Measurements from ENCODE around the gene BEST2.

BEST2 gene

DNA sequence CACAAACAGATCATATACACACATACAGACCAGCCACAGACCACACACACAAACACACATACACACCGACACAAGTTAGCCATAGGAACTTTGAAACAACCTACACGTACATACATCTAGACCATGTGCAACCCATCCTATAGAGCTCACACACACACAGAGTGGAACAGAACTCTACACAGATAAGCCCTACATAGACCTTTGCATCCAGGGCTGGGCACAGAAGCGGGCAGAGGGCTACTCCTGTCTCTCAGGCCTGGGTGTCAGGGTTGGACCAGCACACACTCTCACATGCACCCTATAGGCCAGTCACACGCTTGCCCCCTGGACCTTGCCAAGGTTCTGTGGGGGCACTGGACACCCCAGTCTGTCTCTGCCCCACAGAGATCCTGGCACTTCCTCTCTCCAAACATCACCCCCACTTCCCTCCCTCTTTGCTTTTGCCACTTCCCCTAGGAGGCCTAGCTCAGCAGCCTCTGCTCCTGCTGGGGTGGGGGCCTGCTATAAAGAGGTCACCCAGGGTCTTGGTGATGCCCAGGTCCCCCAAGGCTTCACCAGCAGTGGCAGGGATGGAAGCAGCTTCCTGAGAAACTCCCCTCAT, 33.9 kb downstream of the BEST2 start:
- CTCF ChIA-PET, result interaction anchor here (0.9 to 1.1 kb wide), 2 partner anchors 9 to 11 kb away, joined by 4 to 10 read pairs; no protein-coding TSS in a partner anchor
- peaks cover 28 to 86% (median 86%) of the 10 kb centered on the region in 4 experiments for H3K4me1 ChIP-seq (ENCODE audit: control extremely low read depth in 1 of 4, control insufficient read depth in 4 of 4, insufficient read depth in 4 of 4, low read length in 3 of 4)
- H3K36me3 ChIP-seq (ENCODE audit: control insufficient read depth in 4 of 4, insufficient read depth in 4 of 4, low read length in 3 of 4), result no peaks in the 10 kb centered on the region
- H3K27me3 ChIP-seq (replicated peaks in 2 of 5; ENCODE audit: control insufficient read depth in 4 of 5, insufficient read depth in 5 of 5, low read length in 4 of 5), result no peaks in the 10 kb centered on the region
- peak in 2 of 3 donors; percentile 63 to 68 for DNase-seq
- peak overlapping the region; percentile 75 to 85 for H3K27ac ChIP-seq (ENCODE audit: insufficient read depth in 1 of 2, low read depth in 1 of 2, low read length in 2 of 2, poor library complexity in 1 of 2, severe bottlenecking in 2 of 2)
- H3K9me3 ChIP-seq (ENCODE audit: control extremely low read depth in 1 of 5, control insufficient read depth in 4 of 5, insufficient read depth in 2 of 5, low read depth in 1 of 5, low read length in 4 of 5), result no peaks in the 10 kb centered on the region
- POLR2A ChIA-PET, result interaction anchor here (0.7 to 12.0 kb wide), 3 partner anchors 7 to 99 kb away, joined by 3 to 198 read pairs (median 79); partner anchors contain the start of genes HOOK2 and JUNB
- H3K4me3 ChIP-seq (ENCODE audit: control insufficient read depth in 1 of 7, extremely low read depth in 1 of 7, insufficient read depth in 4 of 7, low read depth in 2 of 7, low read length in 6 of 7), result peak overlapping the region in 4 of 7 experiments; percentile 40 to 57 (median 51)
- 55% methylated on average over 4 of the region's 4 CpGs for WGBS (ENCODE audit: insufficient coverage)

GRCh38 chr19:12786141-12786870, 34.7 kb downstream of the BEST2 start:
- CTCF ChIA-PET, result interaction anchor here (0.9 to 3.5 kb wide), 3 partner anchors 9 to 10 kb away, joined by 4 to 47 read pairs (median 10); no protein-coding TSS in a partner anchor

GRCh38 chr19:12786952-12787351, 35.4 kb downstream of the BEST2 start:
- ChIA-PET POLR2A (interaction anchor here (12.0 kb wide), 1 partner anchor 11 kb away, joined by 198 read pairs; the partner anchor contains the start of gene HOOK2), CTCF (interaction anchor here (1.7 to 3.5 kb wide), 2 partner anchors 9 to 10 kb away, joined by 10 to 47 read pairs; no protein-coding TSS in a partner anchor)
- peaks cover 29 to 87% (median 85%) of the 10 kb centered on the region in 4 experiments for H3K4me1 ChIP-seq (ENCODE audit: control extremely low read depth in 1 of 4, control insufficient read depth in 4 of 4, insufficient read depth in 4 of 4, low read length in 3 of 4)
- no peaks in the 10 kb centered on the region for H3K9me3 ChIP-seq (ENCODE audit: control extremely low read depth in 1 of 5, control insufficient read depth in 4 of 5, insufficient read depth in 2 of 5, low read depth in 1 of 5, low read length in 4 of 5)
- peak overlapping the region; percentile 75 to 85 for H3K27ac ChIP-seq (ENCODE audit: insufficient read depth in 1 of 2, low read depth in 1 of 2, low read length in 2 of 2, poor library complexity in 1 of 2, severe bottlenecking in 2 of 2)
- WGBS (ENCODE audit: insufficient coverage), result 100% methylated on average over 3 of the region's 3 CpGs
- H3K27me3 ChIP-seq (replicated peaks in 2 of 5; ENCODE audit: control insufficient read depth in 4 of 5, insufficient read depth in 5 of 5, low read length in 4 of 5), result no peaks in the 10 kb centered on the region
- H3K36me3 ChIP-seq (ENCODE audit: control insufficient read depth in 4 of 4, insufficient read depth in 4 of 4, low read length in 3 of 4), result no peaks in the 10 kb centered on the region
- DNase-seq, result no peak
- peak overlapping the region in 1 of 7 experiments; percentile 57 for H3K4me3 ChIP-seq (ENCODE audit: control insufficient read depth in 1 of 7, extremely low read depth in 1 of 7, insufficient read depth in 4 of 7, low read depth in 2 of 7, low read length in 6 of 7)

More at GRCh38 chr19:12786141-12786870, 34.7 kb downstream of the BEST2 start:
- 14% methylated on average over 10 of the region's 18 CpGs for WGBS (ENCODE audit: insufficient coverage)
- Histone ChIP-seq H3K4me1 (ENCODE audit: control extremely low read depth in 1 of 4, control insufficient read depth in 4 of 4, insufficient read depth in 4 of 4, low read length in 3 of 4) (peaks cover 29 to 93% (median 91%) of the 10 kb centered on the region in 4 experiments), H3K27me3 (replicated peaks in 2 of 5; ENCODE audit: control insufficient read depth in 4 of 5, insufficient read depth in 5 of 5, low read length in 4 of 5) (no peaks in the 10 kb centered on the region), H3K4me3 (ENCODE audit: control insufficient read depth in 1 of 7, extremely low read depth in 1 of 7, insufficient read depth in 4 of 7, low read depth in 2 of 7, low read length in 6 of 7) (peak overlapping the region in 4 of 7 experiments; percentile 40 to 57 (median 51)), H3K36me3 (ENCODE audit: control insufficient read depth in 4 of 4, insufficient read depth in 4 of 4, low read length in 3 of 4) (no peaks in the 10 kb centered on the region), H3K9me3 (ENCODE audit: control extremely low read depth in 1 of 5, control insufficient read depth in 4 of 5, insufficient read depth in 2 of 5, low read depth in 1 of 5, low read length in 4 of 5) (no peaks in the 10 kb centered on the region), H3K27ac (ENCODE audit: insufficient read depth in 1 of 2, low read depth in 1 of 2, low read length in 2 of 2, poor library complexity in 1 of 2, severe bottlenecking in 2 of 2) (peak overlapping the region; percentile 75 to 85)
- DNase-seq, result peak in 2 of 3 donors; percentile 79 to 85
- POLR2A ChIA-PET, result interaction anchor here (0.7 to 12.0 kb wide), 2 partner anchors 10 to 99 kb away, joined by 3 to 198 read pairs; partner anchors contain the start of gene HOOK2

DNA sequence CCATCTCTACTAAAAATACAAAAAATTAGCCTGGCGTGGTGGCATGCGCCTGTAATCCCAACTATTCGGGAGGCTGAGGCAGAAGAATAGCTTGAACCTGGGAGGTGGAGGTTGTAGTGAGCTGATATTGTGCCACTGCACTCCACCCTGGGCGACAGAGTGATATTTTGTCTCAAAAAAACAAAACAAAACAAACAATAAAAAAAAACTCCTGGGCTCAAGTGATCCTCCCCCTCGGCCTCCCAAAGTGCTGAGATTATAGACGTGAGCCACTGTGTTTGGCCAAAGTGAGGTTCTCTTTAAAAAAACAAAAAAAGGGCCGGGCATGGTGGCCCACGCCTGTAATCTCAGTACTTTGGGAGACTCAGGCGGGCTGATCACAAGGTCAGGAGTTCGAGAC, 35.9 kb downstream of the BEST2 start:
- CTCF ChIA-PET, result interaction anchor here (1.1 to 3.5 kb wide), 3 partner anchors 10 to 21 kb away, joined by 3 to 47 read pairs (median 10); no protein-coding TSS in a partner anchor
- Histone ChIP-seq H3K4me1 (ENCODE audit: control extremely low read depth in 1 of 4, control insufficient read depth in 4 of 4, insufficient read depth in 4 of 4, low read length in 3 of 4) (peaks cover 29 to 82% (median 80%) of the 10 kb centered on the region in 4 experiments), H3K4me3 (ENCODE audit: control insufficient read depth in 1 of 7, extremely low read depth in 1 of 7, insufficient read depth in 4 of 7, low read depth in 2 of 7, low read length in 6 of 7) (no peak overlapping the region), H3K27ac (ENCODE audit: insufficient read depth in 1 of 2, low read depth in 1 of 2, low read length in 2 of 2, poor library complexity in 1 of 2, severe bottlenecking in 2 of 2) (peak overlapping the region in 1 of 2 experiments; percentile 85), H3K9me3 (ENCODE audit: control extremely low read depth in 1 of 5, control insufficient read depth in 4 of 5, insufficient read depth in 2 of 5, low read depth in 1 of 5, low read length in 4 of 5) (no peaks in the 10 kb centered on the region), H3K27me3 (replicated peaks in 2 of 5; ENCODE audit: control insufficient read depth in 4 of 5, insufficient read depth in 5 of 5, low read length in 4 of 5) (no peaks in the 10 kb centered on the region), H3K36me3 (ENCODE audit: control insufficient read depth in 4 of 4, insufficient read depth in 4 of 4, low read length in 3 of 4) (no peaks in the 10 kb centered on the region)
- POLR2A ChIA-PET, result interaction anchor here (12.0 kb wide), 1 partner anchor 12 kb away, joined by 198 read pairs; the partner anchor contains the start of gene HOOK2
- WGBS (ENCODE audit: insufficient coverage), result 94% methylated on average over 7 of the region's 10 CpGs
- no peak for DNase-seq

DNA sequence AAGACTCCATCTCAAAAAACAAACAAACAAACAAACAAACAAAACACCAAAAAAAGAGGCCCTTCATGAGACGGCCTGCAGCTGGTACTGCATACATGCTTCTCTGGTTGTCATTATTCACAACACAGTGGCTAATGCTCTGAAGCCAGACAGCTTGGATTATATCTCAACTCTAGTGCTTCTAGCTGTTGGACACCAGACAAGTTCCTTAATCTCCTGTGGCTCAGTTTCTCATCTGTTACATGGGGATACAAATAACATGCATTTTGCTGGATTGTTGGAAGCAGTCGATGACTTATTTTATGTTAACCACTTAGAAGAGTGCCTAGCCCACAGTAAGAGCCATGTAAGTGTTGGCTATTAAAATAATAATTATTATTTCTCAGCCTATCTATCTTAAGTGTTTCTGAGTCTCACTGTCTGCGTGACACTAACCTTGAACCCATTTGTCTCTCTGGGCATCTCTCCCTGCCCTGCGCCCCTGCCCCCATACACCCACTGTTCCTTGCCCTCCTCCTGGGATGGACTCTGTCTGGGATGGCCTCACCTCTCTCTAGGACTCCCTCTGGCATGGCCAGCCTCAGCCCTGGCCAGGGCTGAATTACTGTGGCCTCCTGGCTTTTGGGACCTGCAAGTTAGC, 36.6 kb downstream of the BEST2 start:
- WGBS (ENCODE audit: insufficient coverage), result 93% methylated on average over 4 of the region's 4 CpGs
- no peak for DNase-seq
- peaks cover 29 to 80% (median 73%) of the 10 kb centered on the region in 4 experiments for H3K4me1 ChIP-seq (ENCODE audit: control extremely low read depth in 1 of 4, control insufficient read depth in 4 of 4, insufficient read depth in 4 of 4, low read length in 3 of 4)
- no peaks in the 10 kb centered on the region for H3K27me3 ChIP-seq (replicated peaks in 2 of 5; ENCODE audit: control insufficient read depth in 4 of 5, insufficient read depth in 5 of 5, low read length in 4 of 5)
- peak overlapping the region in 6 of 7 experiments; percentile 36 to 99 (median 82) for H3K4me3 ChIP-seq (ENCODE audit: control insufficient read depth in 1 of 7, extremely low read depth in 1 of 7, insufficient read depth in 4 of 7, low read depth in 2 of 7, low read length in 6 of 7)
- H3K36me3 ChIP-seq (ENCODE audit: control insufficient read depth in 4 of 4, insufficient read depth in 4 of 4, low read length in 3 of 4), result no peaks in the 10 kb centered on the region
- ChIA-PET POLR2A (interaction anchor here (12.0 kb wide), 1 partner anchor 12 kb away, joined by 198 read pairs; the partner anchor contains the start of gene HOOK2), CTCF (interaction anchor here (1.1 to 3.5 kb wide), 3 partner anchors 9 to 22 kb away, joined by 3 to 47 read pairs (median 10); no protein-coding TSS in a partner anchor)
- no peaks in the 10 kb centered on the region for H3K9me3 ChIP-seq (ENCODE audit: control extremely low read depth in 1 of 5, control insufficient read depth in 4 of 5, insufficient read depth in 2 of 5, low read depth in 1 of 5, low read length in 4 of 5)
- peak overlapping the region; percentile 79 to 96 for H3K27ac ChIP-seq (ENCODE audit: insufficient read depth in 1 of 2, low read depth in 1 of 2, low read length in 2 of 2, poor library complexity in 1 of 2, severe bottlenecking in 2 of 2)

DNA sequence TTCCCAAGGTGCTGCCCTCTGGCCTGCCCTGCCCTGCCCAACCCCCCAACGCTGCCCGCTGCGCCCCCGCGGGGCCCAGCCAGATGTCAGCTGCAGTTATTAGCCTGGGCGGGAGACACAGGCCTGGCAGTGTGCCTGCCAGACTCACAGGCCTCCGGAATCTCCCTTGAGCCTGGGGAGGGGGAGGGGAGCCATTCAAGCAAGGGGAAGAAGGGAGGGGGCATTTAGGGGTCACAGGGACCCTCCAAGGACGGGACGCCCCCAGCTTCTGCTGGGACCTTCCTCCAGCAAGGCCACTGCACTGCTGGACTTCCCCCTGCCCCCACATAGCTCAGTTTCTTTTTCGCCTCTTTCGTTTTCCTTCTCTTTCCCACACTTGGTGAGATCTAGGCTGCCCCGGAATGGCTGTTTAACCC, 37.1 kb downstream of the BEST2 start:
- POLR2A ChIA-PET, result interaction anchor here (0.6 to 12.0 kb wide), 3 partner anchors 13 to 366 kb away, joined by 3 to 198 read pairs (median 4); partner anchors contain the start of gene HOOK2

More for the DNA sequence above, 37.1 kb downstream of the BEST2 start:
- WGBS (ENCODE audit: insufficient coverage), result 0% methylated on average over 5 of the region's 12 CpGs
- no peaks in the 10 kb centered on the region for H3K36me3 ChIP-seq (ENCODE audit: control insufficient read depth in 4 of 4, insufficient read depth in 4 of 4, low read length in 3 of 4)
- H3K27ac ChIP-seq (ENCODE audit: insufficient read depth in 1 of 2, low read depth in 1 of 2, low read length in 2 of 2, poor library complexity in 1 of 2, severe bottlenecking in 2 of 2), result peak overlapping the region; percentile 79 to 96
- no peaks in the 10 kb centered on the region for H3K27me3 ChIP-seq (replicated peaks in 2 of 5; ENCODE audit: control insufficient read depth in 4 of 5, insufficient read depth in 5 of 5, low read length in 4 of 5)
- peaks cover 26 to 78% (median 69%) of the 10 kb centered on the region in 4 experiments for H3K4me1 ChIP-seq (ENCODE audit: control extremely low read depth in 1 of 4, control insufficient read depth in 4 of 4, insufficient read depth in 4 of 4, low read length in 3 of 4)
- peak in 2 of 3 donors; percentile 84 to 87 for DNase-seq
- peak overlapping the region in 6 of 7 experiments; percentile 54 to 99 (median 82) for H3K4me3 ChIP-seq (ENCODE audit: control insufficient read depth in 1 of 7, extremely low read depth in 1 of 7, insufficient read depth in 4 of 7, low read depth in 2 of 7, low read length in 6 of 7)
- no peaks in the 10 kb centered on the region for H3K9me3 ChIP-seq (ENCODE audit: control extremely low read depth in 1 of 5, control insufficient read depth in 4 of 5, insufficient read depth in 2 of 5, low read depth in 1 of 5, low read length in 4 of 5)
- CTCF ChIA-PET, result interaction anchor here (1.1 to 3.5 kb wide), 3 partner anchors 8 to 23 kb away, joined by 3 to 47 read pairs (median 10); no protein-coding TSS in a partner anchor
